H9 (cell line): Measurements from ENCODE around the gene FDPS. TPM values are rescaled to one million over a fixed set of nuclear protein-coding genes. Genes with fewer than 3 reads are reported as not detected.

ENCODE experiments used
- DNase-seq: peaks from one replicate; pipeline ENCODE4 v3.0.0-alpha.2; 2017
- H2AFZ ChIP-seq: one replicate; pipeline ENCODE4 v1.6.1; 2013; ENCODE audit warnings: mild to moderate bottlenecking, low read length, control low read depth, moderate library complexity
- H2AK5ac ChIP-seq: 2 replicates; pipeline ENCODE4 v1.6.1; 2013; ENCODE audit warnings: low read length, control low read depth, mixed read lengths; ENCODE audit not compliant: insufficient read length
- H2BK120ac ChIP-seq: one replicate; pipeline ENCODE4 v1.6.1; 2013; ENCODE audit warnings: low read depth, mild to moderate bottlenecking, low read length, control low read depth, inconsistent platforms; ENCODE audit not compliant: poor library complexity, severe bottlenecking
- H2BK12ac ChIP-seq: 2 replicates; pipeline ENCODE4 v1.6.1; 2013; ENCODE audit warnings: low read length, control low read depth, mixed read lengths, low read depth; ENCODE audit not compliant: insufficient read length
- H2BK15ac ChIP-seq: 2 replicates; pipeline ENCODE4 v1.6.1; 2013; ENCODE audit warnings: low read depth, low read length, control low read depth
- H2BK20ac ChIP-seq: one replicate; pipeline ENCODE4 v1.6.1; 2013; ENCODE audit warnings: low read depth, mild to moderate bottlenecking, low read length, control low read depth, inconsistent platforms; ENCODE audit not compliant: poor library complexity, severe bottlenecking
- H2BK5ac ChIP-seq: 2 replicates; pipeline ENCODE4 v1.6.1; 2013; ENCODE audit warnings: low read length, control low read depth, mixed read lengths; ENCODE audit not compliant: insufficient read length
- H3K14ac ChIP-seq: 2 replicates; pipeline ENCODE4 v1.6.1; 2013; ENCODE audit warnings: low read length, control low read depth; ENCODE audit not compliant: insufficient read depth
- H3K18ac ChIP-seq: 2 replicates; pipeline ENCODE4 v1.6.1; 2013; ENCODE audit warnings: low read depth, mild to moderate bottlenecking, mixed read lengths, low read length, control low read depth; ENCODE audit not compliant: insufficient read length
- H3K23ac ChIP-seq: 2 replicates; pipeline ENCODE4 v1.6.1; 2013; ENCODE audit warnings: low read length, control low read depth, mixed read lengths, low read depth; ENCODE audit not compliant: insufficient read length
- H3K23me2 ChIP-seq: 2 replicates; pipeline ENCODE4 v1.6.1; 2013; ENCODE audit warnings: low read depth, mild to moderate bottlenecking, mixed read lengths, low read length, control low read depth; ENCODE audit not compliant: insufficient read length, poor library complexity, severe bottlenecking
- H3K27ac ChIP-seq: 2 replicates; pipeline ENCODE4 v1.5.1; 2013; ENCODE audit warnings: low read length, control low read depth, mixed read lengths, low read depth; ENCODE audit not compliant: insufficient read length
- H3K27me3 ChIP-seq: 2 replicates; pipeline ENCODE4 v1.6.1; 2013; ENCODE audit warnings: low read length, control low read depth, inconsistent platforms; ENCODE audit not compliant: insufficient read depth
- H3K4ac ChIP-seq: 2 replicates; pipeline ENCODE4 v1.6.1; 2013; ENCODE audit warnings: low read depth, mild to moderate bottlenecking, control low read depth, inconsistent platforms, low read length, moderate library complexity
- H3K4me1 ChIP-seq: 2 replicates; pipeline ENCODE4 v1.6.1; 2013; ENCODE audit warnings: low read length, control low read depth, inconsistent platforms; ENCODE audit not compliant: insufficient read depth
- H3K4me2 ChIP-seq: 2 replicates; pipeline ENCODE4 v1.6.1; 2013; ENCODE audit warnings: low read length, control low read depth, mixed read lengths; ENCODE audit not compliant: insufficient read length, insufficient read depth
- H3K56ac ChIP-seq: 2 replicates; pipeline ENCODE4 v1.6.1; 2013; ENCODE audit warnings: low read depth, mild to moderate bottlenecking, mixed read lengths, low read length, control low read depth; ENCODE audit not compliant: insufficient read length
- H3K79me1 ChIP-seq: 2 replicates; pipeline ENCODE4 v1.6.1; 2013; ENCODE audit warnings: low read depth, mild to moderate bottlenecking, moderate library complexity, low read length, control low read depth, inconsistent platforms; ENCODE audit not compliant: insufficient read depth, poor library complexity, severe bottlenecking
- H3K79me2 ChIP-seq: 2 replicates; pipeline ENCODE4 v1.6.1; 2013; ENCODE audit warnings: low read length, control low read depth, inconsistent platforms; ENCODE audit not compliant: insufficient read depth
- H3K9ac ChIP-seq: 2 replicates; pipeline ENCODE4 v1.6.1; 2013; ENCODE audit warnings: low read length, control low read depth, mixed read lengths; ENCODE audit not compliant: insufficient read length; ENCODE audit errors: extremely low read depth
- H3K9me3 ChIP-seq: one replicate; pipeline ENCODE4 v1.6.1; 2013; ENCODE audit warnings: low read depth, low read length, inconsistent platforms; ENCODE audit not compliant: control insufficient read depth
- H3T11ph ChIP-seq: one replicate; pipeline ENCODE4 v1.6.1; 2013; ENCODE audit warnings: mild to moderate bottlenecking, low read length, control low read depth, inconsistent platforms
- H4K20me1 ChIP-seq: one replicate; pipeline ENCODE4 v1.6.1; 2013; ENCODE audit not compliant: control insufficient read depth, insufficient read length, insufficient read depth
- H4K5ac ChIP-seq: 2 replicates; pipeline ENCODE4 v1.6.1; 2013; ENCODE audit warnings: low read depth, mild to moderate bottlenecking, mixed read lengths, low read length, control low read depth; ENCODE audit not compliant: insufficient read length
- H4K8ac ChIP-seq: replicated peaks from 2 replicates; pipeline ENCODE4 v1.6.1; 2013; ENCODE audit warnings: low read length, control low read depth, mixed read lengths, low read depth; ENCODE audit not compliant: insufficient read length
- H4K91ac ChIP-seq: 2 replicates; pipeline ENCODE4 v1.6.1; 2013; ENCODE audit warnings: low read depth, mild to moderate bottlenecking, moderate library complexity, mixed read lengths, low read length, control low read depth; ENCODE audit not compliant: insufficient read length
- H3K27ac Mint-ChIP-seq, 3 experiments: 2 replicates in 2 of 3; 3 replicates in 1 of 3; pipeline ENCODE4 v1.8.0; 2020 to 2021; ENCODE audit warnings: mixed read lengths in 3 of 3, mild to moderate bottlenecking in 1 of 3, moderate library complexity in 1 of 3
- H3K27me3 Mint-ChIP-seq: 2 replicates; pipeline ENCODE4 v1.8.0; 2021; ENCODE audit warnings: low read depth, mild to moderate bottlenecking, moderate library complexity, mixed read lengths
- H3K36me3 Mint-ChIP-seq, 3 experiments: 2 replicates in 2 of 3; 3 replicates in 1 of 3; pipeline ENCODE4 v1.8.0; 2020 to 2021; ENCODE audit warnings: low read depth in 3 of 3, mixed read lengths in 3 of 3; ENCODE audit not compliant: insufficient read depth in 1 of 3
- H3K4me1 Mint-ChIP-seq, 2 experiments: 2 replicates each; pipeline ENCODE4 v1.8.0; 2020; ENCODE audit warnings: mixed read lengths in 2 of 2
- H3K4me3 Mint-ChIP-seq, 2 experiments: 2 replicates in 1 of 2; 3 replicates in 1 of 2; pipeline ENCODE4 v1.8.0; 2020 to 2021; ENCODE audit warnings: mild to moderate bottlenecking in 2 of 2, mixed read lengths in 2 of 2, moderate library complexity in 1 of 2
- H3K9me3 Mint-ChIP-seq, 2 experiments: 2 replicates in 1 of 2; 3 replicates in 1 of 2; pipeline ENCODE4 v1.8.0; 2020; ENCODE audit warnings: mild to moderate bottlenecking in 2 of 2, mixed read lengths in 2 of 2, moderate library complexity in 1 of 2
- WGBS: extraction: QIAGEN DNeasy Blood & Tissue Kit; methylation state at CpG from one replicate; pipeline ENCODE4 v1.1.7; 2013; ENCODE audit warnings: missing lambda C conversion rate, low lambda C conversion rate, mixed read lengths; ENCODE audit not compliant: insufficient read length; ENCODE audit errors: extremely low coverage; 5-methylcytosine and 5-hydroxymethylcytosine counted together
- total RNA-seq: library from RNA; stranded (reverse); gene quantifications from 2 replicates; pipeline ENCODE4 v1.2.1, GENCODE V29; 2021
- TF ChIP-seq, protein P1 (sequence below): fragments of 200-600 bp; sonication (generic); conservative IDR thresholded peaks from 3 replicates; pipeline ENCODE4 v1.8.0; 2021; ENCODE audit warnings: antibody characterized with exemption, mild to moderate bottlenecking

FDPS gene
- total RNA-seq, 1 experiment from 2014 or later, result 273 TPM

DNA sequence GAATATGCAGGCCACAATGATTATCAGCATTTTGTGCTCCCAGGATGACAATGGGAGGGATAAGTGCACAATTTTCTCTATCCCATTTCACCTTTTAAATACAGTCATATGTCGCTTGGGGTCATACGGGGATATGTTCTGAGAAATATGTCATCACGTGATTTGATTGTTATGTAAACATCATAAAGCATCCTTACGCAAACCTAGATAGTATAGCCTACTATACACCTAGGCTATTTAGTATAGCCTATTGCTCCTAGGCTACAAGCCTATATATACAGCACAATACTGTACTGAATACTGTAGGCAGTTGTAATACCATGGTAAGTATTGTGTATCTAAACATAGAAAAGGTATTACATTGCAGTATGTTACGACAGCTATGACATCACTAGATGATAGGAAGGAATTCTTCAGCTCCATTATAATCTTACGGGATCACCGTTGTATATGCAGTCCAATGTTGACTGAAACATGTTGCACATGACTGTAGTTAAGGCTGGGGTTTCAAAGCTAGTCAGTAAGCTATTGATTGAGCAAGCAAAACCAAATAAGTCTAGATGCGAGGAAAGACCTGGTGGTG, 30.9 kb downstream of the FDPS start:
- H3K18ac ChIP-seq, result no peak overlapping the region
- Mint-ChIP-seq H3K4me1 (no peaks in the 10 kb centered on the region), H3K36me3 (peaks cover 22 to 74% (median 60%) of the 10 kb centered on the region in 3 experiments; a peak in 6 of 7 replicates), H3K27ac (no peak overlapping the region), H3K4me3 (no peak overlapping the region), H3K27me3 (no peaks in the 10 kb centered on the region), H3K9me3 (no peaks in the 10 kb centered on the region)
- H2BK5ac ChIP-seq, result no peak overlapping the region
- no peak overlapping the region for H4K8ac ChIP-seq
- no peaks in the 10 kb centered on the region for H4K20me1 ChIP-seq
- H4K91ac ChIP-seq, result no peak overlapping the region
- H4K5ac ChIP-seq, result no peak overlapping the region
- DNase-seq, result no peak
- no peaks in the 10 kb centered on the region for H3K4me1 ChIP-seq
- no peak overlapping the region for H3K9ac ChIP-seq
- H2AK5ac ChIP-seq, result no peak overlapping the region
- WGBS, result no CpG with 5 or more reads among the region's 8 CpGs
- H3K9me3 ChIP-seq, result no peaks in the 10 kb centered on the region
- H3K56ac ChIP-seq, result no peak overlapping the region
- no peaks in the 10 kb centered on the region for H3K79me2 ChIP-seq
- H2BK120ac ChIP-seq, result no peak overlapping the region
- no peaks in the 10 kb centered on the region for H3K23me2 ChIP-seq
- H2AFZ ChIP-seq, result no peak overlapping the region
- no peak overlapping the region for H3K23ac ChIP-seq
- H2BK20ac ChIP-seq, result no peak overlapping the region
- H3K14ac ChIP-seq, result no peak overlapping the region
- no peak overlapping the region for H2BK15ac ChIP-seq
- H2BK12ac ChIP-seq, result no peak overlapping the region
- TF ChIP-seq, protein P1, sequence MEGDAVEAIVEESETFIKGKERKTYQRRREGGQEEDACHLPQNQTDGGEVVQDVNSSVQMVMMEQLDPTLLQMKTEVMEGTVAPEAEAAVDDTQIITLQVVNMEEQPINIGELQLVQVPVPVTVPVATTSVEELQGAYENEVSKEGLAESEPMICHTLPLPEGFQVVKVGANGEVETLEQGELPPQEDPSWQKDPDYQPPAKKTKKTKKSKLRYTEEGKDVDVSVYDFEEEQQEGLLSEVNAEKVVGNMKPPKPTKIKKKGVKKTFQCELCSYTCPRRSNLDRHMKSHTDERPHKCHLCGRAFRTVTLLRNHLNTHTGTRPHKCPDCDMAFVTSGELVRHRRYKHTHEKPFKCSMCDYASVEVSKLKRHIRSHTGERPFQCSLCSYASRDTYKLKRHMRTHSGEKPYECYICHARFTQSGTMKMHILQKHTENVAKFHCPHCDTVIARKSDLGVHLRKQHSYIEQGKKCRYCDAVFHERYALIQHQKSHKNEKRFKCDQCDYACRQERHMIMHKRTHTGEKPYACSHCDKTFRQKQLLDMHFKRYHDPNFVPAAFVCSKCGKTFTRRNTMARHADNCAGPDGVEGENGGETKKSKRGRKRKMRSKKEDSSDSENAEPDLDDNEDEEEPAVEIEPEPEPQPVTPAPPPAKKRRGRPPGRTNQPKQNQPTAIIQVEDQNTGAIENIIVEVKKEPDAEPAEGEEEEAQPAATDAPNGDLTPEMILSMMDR, result no peak
- H3T11ph ChIP-seq, result no peak overlapping the region
- H3K4ac ChIP-seq, result no peak overlapping the region
- no peaks in the 10 kb centered on the region for H3K79me1 ChIP-seq
- H3K4me2 ChIP-seq, result no peak overlapping the region
- no peak overlapping the region for H3K27ac ChIP-seq
- no peaks in the 10 kb centered on the region for H3K27me3 ChIP-seq
